ENCODE measurements around the gene DNAL1.

DNA sequence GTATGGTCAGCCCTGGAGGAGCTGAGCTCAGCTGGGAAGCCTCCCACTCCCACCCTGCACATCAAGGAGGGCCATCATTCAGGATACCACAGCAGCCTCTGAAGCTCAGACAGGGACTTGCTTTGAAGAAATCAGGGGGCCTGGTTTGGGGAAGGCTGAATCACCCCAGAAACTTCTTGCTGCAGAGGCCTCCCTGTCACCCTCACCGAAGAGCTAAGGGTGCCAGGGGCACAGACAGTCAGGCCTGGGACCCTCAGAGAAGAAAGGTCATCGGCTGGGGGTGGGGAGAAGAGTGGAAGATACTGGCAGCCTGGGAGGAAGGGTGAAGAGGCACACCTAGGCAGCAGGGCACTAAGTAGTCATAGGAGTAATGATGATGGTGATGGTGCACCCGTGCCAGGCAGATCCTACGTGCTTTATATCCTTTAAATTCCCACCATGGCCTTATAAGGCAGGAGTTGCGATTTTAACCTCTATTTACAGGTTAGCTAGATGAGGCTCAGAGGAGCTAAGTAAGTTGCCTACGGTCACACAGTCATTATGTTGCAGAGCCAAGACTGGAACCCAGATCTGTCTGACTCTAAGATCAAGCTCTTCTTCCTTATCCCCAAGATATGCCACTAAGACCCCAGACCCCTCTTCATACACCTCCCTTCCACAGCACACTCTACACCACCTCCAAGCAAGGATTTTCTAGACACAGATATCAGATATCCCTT, 97.9 kb downstream of the DNAL1 start:
- TF ChIP-seq, protein P1, sequence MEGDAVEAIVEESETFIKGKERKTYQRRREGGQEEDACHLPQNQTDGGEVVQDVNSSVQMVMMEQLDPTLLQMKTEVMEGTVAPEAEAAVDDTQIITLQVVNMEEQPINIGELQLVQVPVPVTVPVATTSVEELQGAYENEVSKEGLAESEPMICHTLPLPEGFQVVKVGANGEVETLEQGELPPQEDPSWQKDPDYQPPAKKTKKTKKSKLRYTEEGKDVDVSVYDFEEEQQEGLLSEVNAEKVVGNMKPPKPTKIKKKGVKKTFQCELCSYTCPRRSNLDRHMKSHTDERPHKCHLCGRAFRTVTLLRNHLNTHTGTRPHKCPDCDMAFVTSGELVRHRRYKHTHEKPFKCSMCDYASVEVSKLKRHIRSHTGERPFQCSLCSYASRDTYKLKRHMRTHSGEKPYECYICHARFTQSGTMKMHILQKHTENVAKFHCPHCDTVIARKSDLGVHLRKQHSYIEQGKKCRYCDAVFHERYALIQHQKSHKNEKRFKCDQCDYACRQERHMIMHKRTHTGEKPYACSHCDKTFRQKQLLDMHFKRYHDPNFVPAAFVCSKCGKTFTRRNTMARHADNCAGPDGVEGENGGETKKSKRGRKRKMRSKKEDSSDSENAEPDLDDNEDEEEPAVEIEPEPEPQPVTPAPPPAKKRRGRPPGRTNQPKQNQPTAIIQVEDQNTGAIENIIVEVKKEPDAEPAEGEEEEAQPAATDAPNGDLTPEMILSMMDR (conservative IDR thresholded peaks at IDR 0.05; ENCODE audit: low read depth, low read length) = no peak
- TF ChIP-seq RAD21 (IDR thresholded peaks at IDR 0.05; ENCODE audit: low read length) (no peak), POLR2A (IDR thresholded peaks at IDR 0.05; ENCODE audit: low read depth, low read length) (no peak), CEBPB (IDR thresholded peaks at IDR 0.05; ENCODE audit: low read depth, low read length) (no peak), MAZ (IDR thresholded peaks at IDR 0.05; ENCODE audit: borderline replicate concordance, low read depth, low read length) (no peak), RFX5 (IDR thresholded peaks at IDR 0.05; ENCODE audit: low read depth, low read length) (no peak), SMC3 (IDR thresholded peaks at IDR 0.05; ENCODE audit: low read depth, low read length) (no peak), RCOR1 (IDR thresholded peaks at IDR 0.05; ENCODE audit: insufficient replicate concordance, low read length) (no peak), CHD1 (IDR thresholded peaks at IDR 0.05; ENCODE audit: low read depth, low read length) (no peak), BHLHE40 (IDR thresholded peaks at IDR 0.05; ENCODE audit: low read depth, low read length) (no peak), NFE2L2 (IDR thresholded peaks at IDR 0.05; ENCODE audit: low read depth, low read length) (no peak)
- TF ChIP-seq, protein P2, sequence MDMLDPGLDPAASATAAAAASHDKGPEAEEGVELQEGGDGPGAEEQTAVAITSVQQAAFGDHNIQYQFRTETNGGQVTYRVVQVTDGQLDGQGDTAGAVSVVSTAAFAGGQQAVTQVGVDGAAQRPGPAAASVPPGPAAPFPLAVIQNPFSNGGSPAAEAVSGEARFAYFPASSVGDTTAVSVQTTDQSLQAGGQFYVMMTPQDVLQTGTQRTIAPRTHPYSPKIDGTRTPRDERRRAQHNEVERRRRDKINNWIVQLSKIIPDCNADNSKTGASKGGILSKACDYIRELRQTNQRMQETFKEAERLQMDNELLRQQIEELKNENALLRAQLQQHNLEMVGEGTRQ (IDR thresholded peaks at IDR 0.05; ENCODE audit: low read depth, low read length) = no peak

All from IMR-90 (cell line).